A549 (cell line): ENCODE data around the gene NUDC. TPM values are rescaled to one million over a fixed set of nuclear protein-coding genes. Genes with fewer than 3 reads are reported as not detected.
A peak's percentile ranks its signal among the peaks of the same experiment; 100 is the strongest.

ENCODE experiments used
- ATAC-seq, 2 experiments: fragments of 200-7000 bp in 1 of 2; fragments of >200 bp in 1 of 2; cut with Nextera tagmentation in 1 of 2; cut with Tn5 transposase in 1 of 2; 3 replicates each; pipeline versions ENCODE4 v1.8.0 to v1.9.1; 2018 to 2020; ENCODE audit warnings: mild to moderate bottlenecking in 1 of 2, moderate library complexity in 1 of 2
- CTCF ChIA-PET: fragments of 300-600 bp; sonication (Branson Sonifier 250); formaldehyde crosslinking; extraction: SDS; loops from one replicate; lab custom pipeline; 2021; ENCODE audit warnings: antibody characterized with exemption, inconsistent platforms; lab: Yijun Ruan, JAX
- POLR2A ChIA-PET: fragments of 350-600 bp; formaldehyde crosslinking; extraction: SDS; loops from one replicate; lab custom pipeline; 2021; ENCODE audit warnings: antibody characterized with exemption, inconsistent platforms; lab: Yijun Ruan, JAX
- DNase-seq, 2 experiments: peaks; one replicate each; pipeline versions ENCODE4 v3.0.0 to v3.0.0-alpha.2; 2011 to 2016; ENCODE audit warnings: low read depth in 1 of 2, low spot score in 1 of 2
- FAIRE-seq: peaks from 2 replicates; lab custom pipeline; 2011; peaks lifted over from hg19 to GRCh38; lab: Jason Lieb, UNC
- H3K27ac ChIP-seq, 2 experiments: fragments of >200 bp; sonication (Bioruptor Twin); formaldehyde crosslinking; 3 replicates each; pipeline ENCODE4 v1.5.1; 2016 to 2017
- H3K4me1 ChIP-seq: fragments of >200 bp; sonication (Bioruptor Twin); formaldehyde crosslinking; 3 replicates; pipeline ENCODE4 v1.6.1; 2016
- H3K4me2 ChIP-seq: fragments of >200 bp; sonication (Bioruptor Twin); formaldehyde crosslinking; 3 replicates; pipeline ENCODE4 v1.6.1; 2016
- H3K4me3 ChIP-seq: fragments of >200 bp; sonication (Bioruptor Twin); formaldehyde crosslinking; 3 replicates; pipeline ENCODE4 v1.5.1; 2016
- H3K9me3 ChIP-seq: fragments of >200 bp; sonication (Bioruptor Twin); formaldehyde crosslinking; 3 replicates; pipeline ENCODE4 v1.6.1; 2016
- BHLHE40 ChIP-seq: IDR thresholded peaks from 2 replicates; pipeline ENCODE4 v1.6.1; 2012; ENCODE audit warnings: low read depth, low read length, inconsistent platforms
- CBX8 ChIP-seq: fragments of 200-600 bp; sonication (generic); IDR thresholded peaks from 2 replicates; pipeline ENCODE4 v1.6.1; 2016
- CEBPB ChIP-seq, 2 experiments: fragments of >200 bp in 1 of 2; sonication (Bioruptor Twin) in 1 of 2; formaldehyde crosslinking in 1 of 2; IDR thresholded peaks; 2 replicates each; pipeline ENCODE4 v1.6.1; 2012 to 2016
- EHMT2 ChIP-seq: fragments of 200-600 bp; sonication (generic); IDR thresholded peaks from 2 replicates; pipeline ENCODE4 v1.6.1; 2016; ENCODE audit warnings: antibody characterized with exemption, low read depth, mild to moderate bottlenecking, moderate library complexity
- FOSL2 ChIP-seq, 2 experiments: fragments of 450-650 bp in 1 of 2; fragments of >200 bp in 1 of 2; sonication (Bioruptor Twin) in 1 of 2; formaldehyde crosslinking; IDR thresholded peaks; 2 replicates each; pipeline versions ENCODE4 v1.5.0 to v1.6.1; 2016 to 2020; ENCODE audit warnings: mild to moderate bottlenecking in 1 of 2, moderate library complexity in 1 of 2
- HOXB13 ChIP-seq: fragments of 250-450 bp; sonication (Bioruptor Pico); IDR thresholded peaks from 2 replicates; pipeline ENCODE4 v1.5.0; 2020; ENCODE audit warnings: low read depth, mild to moderate bottlenecking, moderate library complexity
- HOXB5 ChIP-seq: fragments of 250-450 bp; sonication (Bioruptor Pico); IDR thresholded peaks from 2 replicates; pipeline ENCODE4 v1.5.0; 2020; ENCODE audit warnings: mild to moderate bottlenecking, moderate library complexity
- NPAS2 ChIP-seq: fragments of 250-450 bp; sonication (Bioruptor Pico); IDR thresholded peaks from 2 replicates; pipeline ENCODE4 v1.8.0; 2022; ENCODE audit warnings: mild to moderate bottlenecking, moderate library complexity, borderline replicate concordance
- PHF8 ChIP-seq: fragments of 200-600 bp; sonication (generic); IDR thresholded peaks from 2 replicates; pipeline ENCODE4 v1.6.1; 2016; ENCODE audit warnings: low read depth, mild to moderate bottlenecking, antibody characterized with exemption, moderate library complexity, borderline replicate concordance
- POLR2AphosphoS2 ChIP-seq: conservative IDR thresholded peaks from 2 replicates; pipeline ENCODE4 v1.6.1; 2012; ENCODE audit warnings: low read length, improper control_type of control experiment, inconsistent platforms
- RARB ChIP-seq: fragments of 250-450 bp; sonication (Bioruptor Pico); IDR thresholded peaks from 2 replicates; pipeline ENCODE4 v1.8.0; 2021; ENCODE audit warnings: mild to moderate bottlenecking, moderate library complexity
- ZC3H11A ChIP-seq: fragments of 450-650 bp; IDR thresholded peaks from 2 replicates; pipeline ENCODE4 v1.6.1; 2014; ENCODE audit warnings: antibody characterized with exemption, mild to moderate bottlenecking
- ZNF302 ChIP-seq: fragments of 250-450 bp; sonication (Bioruptor Pico); IDR thresholded peaks from 2 replicates; pipeline ENCODE4 v1.9.0; 2021; ENCODE audit warnings: inconsistent platforms, mild to moderate bottlenecking, moderate library complexity
- WGBS: methylation state at CpG from one replicate; pipeline ENCODE4 v1.1.6; 2017; ENCODE audit errors: missing lambda C conversion rate; 5-methylcytosine and 5-hydroxymethylcytosine counted together
- polyA plus RNA-seq, 4 experiments: library from polyadenylated mRNA; depleted of rRNA in 3 of 4; stranded (reverse); fragments of >200 nt; fragmentation: RNase III in 1 of 4; extraction: RNeasy Plus Mini Kit Qiagen cat#74134 plus additional on column Dnase treatment in 1 of 4; gene quantifications; 2 replicates in 3 of 4; 3 replicates in 1 of 4; pipeline ENCODE4 v1.2.3, GENCODE V29; 2011 to 2017
- TF ChIP-seq, protein P1 (sequence below): fragments of >200 bp; sonication (Bioruptor Twin); formaldehyde crosslinking; IDR thresholded peaks from 3 replicates; pipeline ENCODE4 v1.5.1; 2016
- TF ChIP-seq, protein P2 (sequence below): fragments of 150-350 bp; IDR thresholded peaks from 2 replicates; pipeline ENCODE4 v1.6.1; 2014; ENCODE audit warnings: low read depth, mild to moderate bottlenecking, low read length
- TF ChIP-seq, protein P3 (sequence below): IDR thresholded peaks from 2 replicates; pipeline ENCODE4 v1.6.1; 2012
- TF ChIP-seq, protein P4 (sequence below): fragments of 250-450 bp; sonication (Bioruptor Pico); IDR thresholded peaks from 2 replicates; pipeline ENCODE4 v1.5.0; 2020; ENCODE audit warnings: low read depth, mild to moderate bottlenecking, moderate library complexity
- TF ChIP-seq, protein P5 (sequence below): fragments of 250-450 bp; sonication (Bioruptor Pico); IDR thresholded peaks from 2 replicates; pipeline ENCODE4 v1.5.0; 2021; ENCODE audit warnings: mild to moderate bottlenecking, moderate library complexity, borderline replicate concordance
- TF ChIP-seq, protein P6 (sequence below): IDR thresholded peaks from 2 replicates; pipeline ENCODE4 v1.6.1; 2012; ENCODE audit warnings: low read depth, borderline replicate concordance

NUDC gene
- polyA plus RNA-seq, 2 of the 4 experiments (the other 2 are of a cell fraction): 79.0 to 133 TPM

DNA sequence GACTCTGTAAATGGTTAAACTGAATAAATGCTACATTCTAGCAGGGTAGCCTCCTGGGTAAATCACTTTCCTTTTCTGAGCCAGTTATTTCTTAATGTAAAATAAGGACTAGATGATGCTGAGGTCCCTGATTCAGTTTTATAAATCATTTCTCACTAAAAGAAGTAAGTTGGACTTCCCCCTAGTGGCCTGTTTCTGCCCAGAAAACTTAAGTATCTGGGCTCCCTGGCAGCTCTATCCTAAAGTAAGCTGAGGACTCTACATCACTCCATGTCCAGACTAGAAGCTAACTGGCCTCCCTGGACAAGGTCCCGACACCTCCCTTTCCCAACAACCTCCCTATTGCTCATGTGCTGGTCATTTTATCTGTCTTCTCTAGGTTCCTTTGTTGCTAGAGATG, 34.4 kb upstream of the NUDC start (continued):
- TF ChIP-seq, protein P1, sequence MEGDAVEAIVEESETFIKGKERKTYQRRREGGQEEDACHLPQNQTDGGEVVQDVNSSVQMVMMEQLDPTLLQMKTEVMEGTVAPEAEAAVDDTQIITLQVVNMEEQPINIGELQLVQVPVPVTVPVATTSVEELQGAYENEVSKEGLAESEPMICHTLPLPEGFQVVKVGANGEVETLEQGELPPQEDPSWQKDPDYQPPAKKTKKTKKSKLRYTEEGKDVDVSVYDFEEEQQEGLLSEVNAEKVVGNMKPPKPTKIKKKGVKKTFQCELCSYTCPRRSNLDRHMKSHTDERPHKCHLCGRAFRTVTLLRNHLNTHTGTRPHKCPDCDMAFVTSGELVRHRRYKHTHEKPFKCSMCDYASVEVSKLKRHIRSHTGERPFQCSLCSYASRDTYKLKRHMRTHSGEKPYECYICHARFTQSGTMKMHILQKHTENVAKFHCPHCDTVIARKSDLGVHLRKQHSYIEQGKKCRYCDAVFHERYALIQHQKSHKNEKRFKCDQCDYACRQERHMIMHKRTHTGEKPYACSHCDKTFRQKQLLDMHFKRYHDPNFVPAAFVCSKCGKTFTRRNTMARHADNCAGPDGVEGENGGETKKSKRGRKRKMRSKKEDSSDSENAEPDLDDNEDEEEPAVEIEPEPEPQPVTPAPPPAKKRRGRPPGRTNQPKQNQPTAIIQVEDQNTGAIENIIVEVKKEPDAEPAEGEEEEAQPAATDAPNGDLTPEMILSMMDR: peak; percentile 37
- TF ChIP-seq, protein P2, sequence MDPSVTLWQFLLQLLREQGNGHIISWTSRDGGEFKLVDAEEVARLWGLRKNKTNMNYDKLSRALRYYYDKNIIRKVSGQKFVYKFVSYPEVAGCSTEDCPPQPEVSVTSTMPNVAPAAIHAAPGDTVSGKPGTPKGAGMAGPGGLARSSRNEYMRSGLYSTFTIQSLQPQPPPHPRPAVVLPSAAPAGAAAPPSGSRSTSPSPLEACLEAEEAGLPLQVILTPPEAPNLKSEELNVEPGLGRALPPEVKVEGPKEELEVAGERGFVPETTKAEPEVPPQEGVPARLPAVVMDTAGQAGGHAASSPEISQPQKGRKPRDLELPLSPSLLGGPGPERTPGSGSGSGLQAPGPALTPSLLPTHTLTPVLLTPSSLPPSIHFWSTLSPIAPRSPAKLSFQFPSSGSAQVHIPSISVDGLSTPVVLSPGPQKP: no peak
- TF ChIP-seq CBX8 (no peak), FOSL2 (IDR thresholded peaks at IDR 0.05) (no peak), FOSL2 (CRISPR knock-in tag; IDR thresholded peaks at IDR 0.05) (no peak)
- TF ChIP-seq, protein P3, sequence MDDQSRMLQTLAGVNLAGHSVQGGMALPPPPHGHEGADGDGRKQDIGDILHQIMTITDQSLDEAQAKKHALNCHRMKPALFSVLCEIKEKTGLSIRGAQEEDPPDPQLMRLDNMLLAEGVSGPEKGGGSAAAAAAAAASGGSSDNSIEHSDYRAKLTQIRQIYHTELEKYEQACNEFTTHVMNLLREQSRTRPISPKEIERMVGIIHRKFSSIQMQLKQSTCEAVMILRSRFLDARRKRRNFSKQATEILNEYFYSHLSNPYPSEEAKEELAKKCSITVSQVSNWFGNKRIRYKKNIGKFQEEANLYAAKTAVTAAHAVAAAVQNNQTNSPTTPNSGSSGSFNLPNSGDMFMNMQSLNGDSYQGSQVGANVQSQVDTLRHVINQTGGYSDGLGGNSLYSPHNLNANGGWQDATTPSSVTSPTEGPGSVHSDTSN: no peak

DNA sequence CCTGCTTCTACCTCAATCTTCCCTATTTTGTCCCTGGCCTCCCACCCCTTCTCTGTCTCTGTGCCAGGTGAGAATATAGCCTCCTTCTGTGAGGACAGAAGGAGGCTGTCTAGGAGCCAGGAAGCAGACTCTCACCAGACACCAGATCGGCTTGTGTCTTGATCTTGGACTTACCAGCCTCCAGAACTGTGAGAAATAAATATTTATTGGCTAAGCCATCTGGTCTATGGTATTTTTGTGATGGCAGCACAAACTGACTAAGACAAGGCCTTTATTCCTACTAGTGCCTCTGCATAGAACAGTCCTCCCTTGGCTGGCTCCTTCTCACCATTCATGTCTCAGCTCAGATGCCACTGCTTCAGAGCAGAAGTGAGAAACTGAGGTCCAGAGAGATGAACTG, 33.3 kb upstream of the NUDC start:
- TF ChIP-seq CBX8: no peak
- no peak for TF ChIP-seq ZNF302 (CRISPR knock-in tag)
- TF ChIP-seq, protein P1: no peak
- TF ChIP-seq ZC3H11A: no peak
- TF ChIP-seq, protein P4, sequence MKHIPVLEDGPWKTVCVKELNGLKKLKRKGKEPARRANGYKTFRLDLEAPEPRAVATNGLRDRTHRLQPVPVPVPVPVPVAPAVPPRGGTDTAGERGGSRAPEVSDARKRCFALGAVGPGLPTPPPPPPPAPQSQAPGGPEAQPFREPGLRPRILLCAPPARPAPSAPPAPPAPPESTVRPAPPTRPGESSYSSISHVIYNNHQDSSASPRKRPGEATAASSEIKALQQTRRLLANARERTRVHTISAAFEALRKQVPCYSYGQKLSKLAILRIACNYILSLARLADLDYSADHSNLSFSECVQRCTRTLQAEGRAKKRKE: no peak
- no peak for TF ChIP-seq RARB (CRISPR knock-in tag)
- no peak for TF ChIP-seq BHLHE40
- TF ChIP-seq HOXB5 (CRISPR knock-in tag): no peak
- TF ChIP-seq HOXB13 (CRISPR knock-in tag): no peak
- TF ChIP-seq FOSL2 (IDR thresholded peaks at IDR 0.05): no peak
- no peak for TF ChIP-seq FOSL2 (CRISPR knock-in tag; IDR thresholded peaks at IDR 0.05)
- TF ChIP-seq, protein P5, sequence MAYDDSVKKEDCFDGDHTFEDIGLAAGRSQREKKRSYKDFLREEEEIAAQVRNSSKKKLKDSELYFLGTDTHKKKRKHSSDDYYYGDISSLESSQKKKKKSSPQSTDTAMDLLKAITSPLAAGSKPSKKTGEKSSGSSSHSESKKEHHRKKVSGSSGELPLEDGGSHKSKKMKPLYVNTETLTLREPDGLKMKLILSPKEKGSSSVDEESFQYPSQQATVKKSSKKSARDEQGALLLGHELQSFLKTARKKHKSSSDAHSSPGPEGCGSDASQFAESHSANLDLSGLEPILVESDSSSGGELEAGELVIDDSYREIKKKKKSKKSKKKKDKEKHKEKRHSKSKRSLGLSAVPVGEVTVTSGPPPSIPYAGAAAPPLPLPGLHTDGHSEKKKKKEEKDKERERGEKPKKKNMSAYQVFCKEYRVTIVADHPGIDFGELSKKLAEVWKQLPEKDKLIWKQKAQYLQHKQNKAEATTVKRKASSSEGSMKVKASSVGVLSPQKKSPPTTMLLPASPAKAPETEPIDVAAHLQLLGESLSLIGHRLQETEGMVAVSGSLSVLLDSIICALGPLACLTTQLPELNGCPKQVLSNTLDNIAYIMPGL (CRISPR knock-in tag): no peak
- no peak for TF ChIP-seq EHMT2
- no peak for TF ChIP-seq CEBPB (IDR thresholded peaks at IDR 0.05)
- TF ChIP-seq POLR2AphosphoS2: no peak
- TF ChIP-seq, protein P6, sequence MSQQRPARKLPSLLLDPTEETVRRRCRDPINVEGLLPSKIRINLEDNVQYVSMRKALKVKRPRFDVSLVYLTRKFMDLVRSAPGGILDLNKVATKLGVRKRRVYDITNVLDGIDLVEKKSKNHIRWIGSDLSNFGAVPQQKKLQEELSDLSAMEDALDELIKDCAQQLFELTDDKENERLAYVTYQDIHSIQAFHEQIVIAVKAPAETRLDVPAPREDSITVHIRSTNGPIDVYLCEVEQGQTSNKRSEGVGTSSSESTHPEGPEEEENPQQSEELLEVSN: no peak
- no peak for TF ChIP-seq PHF8
- no peak for TF ChIP-seq NPAS2 (CRISPR knock-in tag)
- Histone ChIP-seq H3K27ac (no peak overlapping the region), H3K4me2 (no peak overlapping the region; the same call in 2 of the 3 replicates), H3K4me1 (peaks cover 9% of the 10 kb centered on the region; the same call in 2 of the 3 replicates), H3K9me3 (no peaks in the 10 kb centered on the region), H3K4me3 (no peak overlapping the region)
- ATAC-seq (no peak), FAIRE-seq (no peak), DNase-seq (no peak)
- 100% methylated on average over 1 of the region's 1 CpG for WGBS
- POLR2A ChIA-PET: interaction anchor here (0.6 kb wide), 1 partner anchor 12 kb away, joined by 3 read pairs; the partner anchor contains the start of gene GPATCH3
- CTCF ChIA-PET: interaction anchor here (0.9 to 3.0 kb wide), 8 partner anchors 9 to 286 kb away, joined by 3 to 14 read pairs (median 8); no protein-coding TSS in a partner anchor
